GM12892 (cell line): Measurements from ENCODE around the gene ARHGEF25.

Source experiments
- POLR2A ChIP-seq: IDR thresholded peaks from 2 replicates; pipeline ENCODE4 v1.6.1; 2011; ENCODE audit warnings: low read depth, low read length, control low read depth
- TAF1 ChIP-seq: IDR thresholded peaks from 2 replicates; pipeline ENCODE4 v1.6.1; 2011; ENCODE audit warnings: low read depth, mild to moderate bottlenecking, control low read depth, low read length, borderline replicate concordance

DNA sequence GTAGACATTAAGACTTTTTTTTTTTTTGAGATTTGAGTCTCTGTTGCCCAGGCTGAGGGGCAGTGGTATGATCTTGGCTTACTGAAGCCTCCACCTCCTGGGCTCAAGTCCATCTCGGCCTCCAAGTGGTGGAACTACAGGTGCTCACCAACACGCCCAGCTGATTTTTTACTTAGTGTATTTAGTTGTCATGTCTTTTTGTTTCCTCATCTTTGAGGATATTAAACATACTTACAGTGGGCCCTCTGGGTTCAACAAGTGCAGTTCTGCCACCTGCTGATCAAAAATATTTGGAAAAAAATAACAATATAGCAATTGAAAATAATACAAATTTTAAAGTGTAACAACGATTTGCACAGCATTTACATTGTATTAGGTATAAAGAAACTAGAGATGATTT, 26.1 kb downstream of the ARHGEF25 start:
- TF ChIP-seq POLR2A (no peak), TAF1 (no peak)
